ENCODE data around the gene KHDC3L.

- TF ChIP-seq CTCF (IDR thresholded peaks at IDR 0.05) (no peak), POLR2A (IDR thresholded peaks at IDR 0.05) (no peak)
Observed at GRCh38 chr6:73389854-73390253, 27.4 kb downstream of the KHDC3L start.
